Germinal center (tissue), 1 donor: ENCODE measurements around the gene MID1IP1.

Source experiments
- DNase-seq: peaks from one replicate; pipeline ENCODE4 v3.0.0; 2012; ENCODE audit warnings: mixed read lengths, low spot score

The MID1IP1 gene

GRCh38 chrX:38800981-38801845 is at the start of gene MID1IP1:
Gene MID1IP1 (plus strand): TSS chrX:38801459. CDS start chrX:38804947, 3,488 bp downstream.
- peak; percentile 80 for DNase-seq

GRCh38 chrX:38754102-38754790 is 47.0 kb upstream of the MID1IP1 start:
- peak; percentile 2 for DNase-seq

GRCh38 chrX:38754818-38755718 is 46.2 kb upstream of the MID1IP1 start:
- no peak for DNase-seq

GRCh38 chrX:38760883-38761282 is 40.4 kb upstream of the MID1IP1 start:
- no peak for DNase-seq

- no peak for DNase-seq
These were observed 33.2 kb upstream of the MID1IP1 start for GRCh38 chrX:38768079-38768478.

- no peak for DNase-seq
These were observed 31.1 kb upstream of the MID1IP1 start for GRCh38 chrX:38770152-38770551.

GRCh38 chrX:38774249-38774648 is 27.0 kb upstream of the MID1IP1 start:
- no peak for DNase-seq

GRCh38 chrX:38796946-38797345 is 4.3 kb upstream of the MID1IP1 start:
- DNase-seq: no peak

- DNase-seq: no peak
These were observed 2.3 kb upstream of the MID1IP1 start for GRCh38 chrX:38798956-38799355.

- peak; percentile 5 for DNase-seq
These were observed 1.2 kb upstream of the MID1IP1 start for GRCh38 chrX:38799995-38800580.

- DNase-seq: peak; percentile 2
These were observed 2.0 kb downstream of the MID1IP1 start for GRCh38 chrX:38803243-38803587.

- peak; percentile 52 for DNase-seq
These were observed 2.6 kb downstream of the MID1IP1 start for GRCh38 chrX:38803588-38804431.

- DNase-seq: no peak
These were observed 3.1 kb downstream of the MID1IP1 start for GRCh38 chrX:38804432-38804681.

GRCh38 chrX:38804682-38805431 is 3.6 kb downstream of the MID1IP1 start:
- peak; percentile 10 for DNase-seq

- DNase-seq: peak; percentile 6
These were observed 4.5 kb downstream of the MID1IP1 start for GRCh38 chrX:38805432-38806389.

GRCh38 chrX:38806875-38807621 is 5.8 kb downstream of the MID1IP1 start:
- DNase-seq: no peak

- no peak for DNase-seq
These were observed 6.6 kb downstream of the MID1IP1 start for GRCh38 chrX:38807873-38808272.

GRCh38 chrX:38811515-38812243 is 10.4 kb downstream of the MID1IP1 start:
- DNase-seq: no peak
